Measurements from ENCODE around the gene SLAMF9.

Gene SLAMF9

GRCh38 chr1:159953536-159954515 is at the start of gene SLAMF9:
Gene SLAMF9 (minus strand): TSS chr1:159954237. CDS start chr1:159954137, 100 bp downstream.
- DNase-seq: no peak

GRCh38 chr1:160001440-160001839 is 47.4 kb upstream of the SLAMF9 start:
- DNase-seq: no peak

GRCh38 chr1:159999204-159999603 is 45.2 kb upstream of the SLAMF9 start:
- no peak for DNase-seq

- DNase-seq: no peak
Observed at GRCh38 chr1:159996653-159997052, 42.6 kb upstream of the SLAMF9 start.

- DNase-seq: no peak
Observed at GRCh38 chr1:159994896-159995295, 40.9 kb upstream of the SLAMF9 start.

GRCh38 chr1:159993911-159994310 is 39.9 kb upstream of the SLAMF9 start:
- DNase-seq: no peak

GRCh38 chr1:159992161-159992560 is 38.1 kb upstream of the SLAMF9 start:
- DNase-seq: no peak

GRCh38 chr1:159991513-159991912 is 37.5 kb upstream of the SLAMF9 start:
- DNase-seq: no peak

GRCh38 chr1:159990005-159990404 is 36.0 kb upstream of the SLAMF9 start:
- DNase-seq: no peak

GRCh38 chr1:159989581-159989980 is 35.5 kb upstream of the SLAMF9 start:
- no peak for DNase-seq

GRCh38 chr1:159988006-159988405 is 34.0 kb upstream of the SLAMF9 start:
- no peak for DNase-seq

- DNase-seq: no peak
Observed at GRCh38 chr1:159987186-159987585, 33.1 kb upstream of the SLAMF9 start.

- DNase-seq: no peak
Observed at GRCh38 chr1:159986531-159986930, 32.5 kb upstream of the SLAMF9 start.

- no peak for DNase-seq
Observed at GRCh38 chr1:159986093-159986492, 32.1 kb upstream of the SLAMF9 start.

GRCh38 chr1:159985473-159985872 is 31.4 kb upstream of the SLAMF9 start:
- DNase-seq: no peak

GRCh38 chr1:159983681-159984080 is 29.6 kb upstream of the SLAMF9 start:
- DNase-seq: no peak

- no peak for DNase-seq
Observed at GRCh38 chr1:159982280-159982679, 28.2 kb upstream of the SLAMF9 start.

GRCh38 chr1:159981351-159982055 is 27.5 kb upstream of the SLAMF9 start:
- no peak for DNase-seq

- DNase-seq: no peak
Observed at GRCh38 chr1:159980786-159981185, 26.7 kb upstream of the SLAMF9 start.

GRCh38 chr1:159980076-159980475 is 26.0 kb upstream of the SLAMF9 start:
- no peak for DNase-seq

- no peak for DNase-seq
Observed at GRCh38 chr1:159979257-159979656, 25.2 kb upstream of the SLAMF9 start.

- no peak for DNase-seq
Observed at GRCh38 chr1:159978107-159978398, 24.0 kb upstream of the SLAMF9 start.

GRCh38 chr1:159977364-159978106 is 23.5 kb upstream of the SLAMF9 start:
- no peak for DNase-seq
